Islet of Langerhans (tissue), 1 donor: Measurements from ENCODE around the gene HS6ST2.
"Not testable (repeated sequence)": the region's sequence is repeated elsewhere in the genome, so short reads cannot be mapped to it uniquely, and the experiment has no call there.

ENCODE experiments used
- FAIRE-seq: peaks from one replicate; lab custom pipeline; 2011; peaks lifted over from hg19 to GRCh38; lab: Jason Lieb, UNC

HS6ST2 gene

DNA sequence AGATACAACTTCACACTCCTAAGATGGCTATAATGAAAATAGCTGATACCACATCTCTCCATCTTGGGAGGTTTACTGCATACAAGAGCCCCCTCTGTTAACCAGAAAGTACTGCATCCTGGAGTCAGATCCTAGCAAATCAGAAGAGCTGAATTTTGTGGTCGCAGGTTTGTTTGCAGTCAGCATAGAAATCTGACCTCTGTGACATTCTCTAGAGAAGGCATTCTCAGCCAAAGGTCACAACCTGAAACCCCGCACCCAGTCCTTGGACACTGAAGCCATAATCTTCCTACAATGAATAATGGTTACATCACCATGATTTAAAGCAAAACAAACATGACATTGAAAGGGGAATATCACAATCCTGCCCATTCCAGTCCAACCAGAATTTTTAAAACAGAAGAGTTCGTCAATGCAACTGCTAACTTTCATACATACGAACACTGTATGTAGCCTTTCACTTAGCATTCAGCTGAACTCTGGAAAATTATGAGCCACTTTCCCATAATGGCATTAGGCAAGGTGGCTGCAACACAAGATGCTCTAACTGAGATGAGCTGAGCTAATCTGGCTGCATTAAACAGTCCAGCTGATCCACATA is 17.6 kb downstream of the HS6ST2 start:
- FAIRE-seq: no peak

DNA sequence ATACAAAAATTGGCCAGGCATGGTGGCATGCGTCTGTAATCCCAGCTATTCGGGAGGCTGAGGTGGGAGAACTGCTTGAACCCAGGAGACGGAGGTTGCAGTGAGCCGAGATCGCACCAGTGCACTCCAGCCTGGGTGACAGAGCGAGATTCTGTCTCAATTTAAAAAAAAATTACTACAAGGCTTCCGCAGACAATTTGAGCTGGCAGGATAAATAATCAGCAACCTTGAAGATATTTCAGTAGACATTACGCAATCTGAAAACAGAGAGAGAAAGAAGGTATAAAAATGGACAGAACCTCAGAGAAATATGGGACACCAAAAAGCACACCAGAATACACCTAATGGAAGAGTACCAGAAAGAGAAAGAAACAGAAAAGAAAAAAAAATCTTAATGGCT is 25.3 kb downstream of the HS6ST2 start:
- no peak for FAIRE-seq

GRCh38 chrX:132924426-132924825 is 34.0 kb downstream of the HS6ST2 start:
- no peak for FAIRE-seq

DNA sequence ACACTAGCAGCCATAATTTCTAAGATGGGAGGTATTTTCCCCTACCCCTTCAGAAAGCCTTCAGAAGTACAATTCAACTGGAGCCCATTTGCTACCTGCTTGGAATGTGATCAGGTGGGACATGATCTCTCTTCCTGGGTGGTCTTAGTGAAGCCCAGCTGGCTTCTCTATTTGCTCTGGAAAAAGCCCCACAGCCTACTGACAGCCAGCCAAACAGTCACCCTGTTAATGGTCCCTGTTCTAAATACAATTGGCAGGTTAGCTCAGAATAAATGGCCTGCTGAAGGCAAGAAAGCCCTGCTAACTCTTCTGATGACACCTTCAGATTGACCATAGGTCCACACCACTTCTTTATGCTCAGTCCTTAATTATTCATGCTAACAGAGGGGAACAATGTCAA is 39.9 kb downstream of the HS6ST2 start:
- no peak for FAIRE-seq

GRCh38 chrX:132916349-132916748 is 42.1 kb downstream of the HS6ST2 start:
- no peak for FAIRE-seq

GRCh38 chrX:132909643-132910042 is 48.8 kb downstream of the HS6ST2 start:
- no peak for FAIRE-seq

- no peak for FAIRE-seq
Measured at GRCh38 chrX:132908891-132909290, 49.5 kb downstream of the HS6ST2 start.

DNA sequence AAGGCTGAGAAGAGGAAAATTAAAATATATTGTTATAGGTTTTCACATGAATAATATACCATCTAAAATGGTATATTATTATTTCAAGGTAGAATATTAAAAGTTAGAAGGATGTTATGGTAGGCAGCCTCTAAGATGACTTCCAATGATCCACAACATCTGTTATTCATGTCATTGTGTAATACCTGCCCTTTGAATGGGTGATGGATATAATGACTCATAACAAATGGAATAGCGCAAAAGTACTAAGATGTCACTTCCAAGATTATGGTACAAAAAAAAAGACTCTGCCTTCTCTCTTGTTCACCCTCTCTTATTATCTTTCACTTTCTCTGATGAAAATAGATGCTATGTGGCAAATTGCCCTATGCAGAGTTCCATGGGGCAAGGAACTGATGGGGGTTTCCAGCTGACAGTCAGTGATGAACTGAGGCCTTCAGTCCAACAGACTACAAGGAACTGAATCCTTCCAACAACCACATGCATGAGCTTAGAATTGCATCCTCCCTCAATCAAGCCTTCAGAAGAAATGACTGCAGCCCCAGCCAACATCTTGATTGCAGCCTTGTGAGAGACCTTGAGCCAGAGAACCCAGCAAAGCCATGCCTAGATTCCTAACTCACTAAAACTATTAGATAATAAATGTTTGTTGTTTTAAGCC is 57.7 kb downstream of the HS6ST2 start:
- no peak for FAIRE-seq

GRCh38 chrX:132887569-132887968 is 70.9 kb downstream of the HS6ST2 start:
- FAIRE-seq: no peak

DNA sequence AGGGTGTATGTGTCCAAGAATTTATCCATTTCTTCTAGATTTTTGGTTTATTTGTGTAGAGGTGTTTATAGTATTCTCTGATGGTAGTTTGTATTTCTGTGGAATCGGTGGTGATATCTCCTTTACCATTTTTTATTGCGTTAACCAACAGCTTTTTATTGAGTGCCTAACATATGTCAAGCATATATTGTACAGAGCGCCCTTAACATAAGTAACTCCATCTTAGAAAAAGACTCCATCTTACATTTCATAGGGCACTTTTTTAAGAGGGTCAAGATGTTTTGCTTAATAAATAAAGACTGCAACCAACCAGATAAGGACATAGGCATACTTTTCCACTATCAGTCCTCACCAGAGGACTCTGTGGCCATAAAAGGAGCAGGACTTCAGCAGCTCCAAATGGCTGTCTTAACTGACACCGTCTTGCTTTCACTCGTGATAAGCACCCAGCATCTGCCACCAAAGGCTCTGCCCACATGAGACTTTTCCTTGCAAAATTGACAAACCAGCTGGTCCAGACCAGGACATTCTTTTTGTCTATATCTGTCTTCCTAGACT is 75.0 kb downstream of the HS6ST2 start:
- FAIRE-seq: no peak

GRCh38 chrX:132880753-132881152 is 77.7 kb downstream of the HS6ST2 start:
- not testable (repeated sequence) for FAIRE-seq

DNA sequence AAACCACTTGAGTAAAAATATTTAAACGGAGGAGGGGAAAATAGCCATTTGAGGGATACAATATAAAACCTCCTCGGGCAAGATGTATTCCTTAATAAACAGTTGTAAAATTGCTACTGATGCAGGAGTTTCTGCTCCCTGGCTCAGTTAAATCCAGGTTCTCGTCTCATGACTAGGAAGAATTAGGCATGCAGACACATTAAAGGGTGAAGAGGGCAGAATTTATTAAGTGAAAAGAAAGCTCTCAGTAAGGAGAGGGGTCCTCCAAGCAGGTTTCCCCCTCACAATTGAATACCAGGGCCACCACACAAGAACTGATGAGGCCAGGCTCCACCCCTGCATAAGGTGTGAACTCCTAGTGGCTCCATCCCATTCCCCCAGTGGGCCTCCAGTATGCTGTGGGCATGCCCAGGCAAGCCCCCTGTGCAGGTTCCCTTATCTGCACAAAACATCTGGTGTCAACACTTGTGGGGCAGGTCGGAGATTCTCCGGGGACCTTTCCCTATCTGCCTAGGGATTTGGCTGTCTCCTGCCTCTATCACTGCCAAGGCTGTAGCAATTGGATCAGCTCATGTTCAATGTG is 80.4 kb downstream of the HS6ST2 start:
- no peak for FAIRE-seq

DNA sequence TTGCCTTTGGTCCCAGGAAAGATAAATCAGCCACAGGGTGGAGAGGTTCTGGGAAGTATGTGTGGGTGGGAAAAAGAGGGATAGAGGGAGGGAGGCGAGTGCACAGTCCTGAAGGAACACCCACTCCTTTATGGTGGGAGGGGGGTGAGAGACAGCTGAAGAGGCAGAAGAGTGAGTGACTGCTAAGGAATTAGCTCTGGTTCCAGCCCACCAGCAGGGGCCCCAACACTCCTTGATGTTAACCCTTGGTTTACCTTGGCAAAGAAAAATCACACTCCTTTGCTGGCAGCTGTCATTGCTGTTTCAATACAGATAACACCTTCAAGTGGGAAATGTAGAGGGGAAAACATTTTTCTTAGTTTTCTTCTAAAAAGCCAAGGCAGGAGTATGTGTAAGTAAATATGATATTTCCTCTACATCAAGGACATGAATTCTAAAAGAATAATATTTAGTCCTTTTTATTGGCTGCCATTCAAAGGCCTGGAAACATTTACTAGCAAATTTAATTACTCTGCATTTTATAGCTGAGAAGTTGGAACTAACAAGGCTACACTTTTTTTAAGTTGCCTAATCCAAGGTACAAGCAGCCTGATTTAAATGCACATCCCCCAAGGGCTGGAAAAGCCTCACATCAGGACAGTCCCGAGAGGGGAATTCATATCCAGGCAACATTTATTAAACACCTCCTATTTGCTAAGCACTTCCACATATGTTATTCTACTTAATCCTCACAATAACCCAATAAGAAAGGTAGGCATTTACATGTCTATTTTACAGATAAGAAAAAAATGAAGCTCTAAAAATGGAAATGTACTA is 81.7 kb downstream of the HS6ST2 start:
- FAIRE-seq: no peak

DNA sequence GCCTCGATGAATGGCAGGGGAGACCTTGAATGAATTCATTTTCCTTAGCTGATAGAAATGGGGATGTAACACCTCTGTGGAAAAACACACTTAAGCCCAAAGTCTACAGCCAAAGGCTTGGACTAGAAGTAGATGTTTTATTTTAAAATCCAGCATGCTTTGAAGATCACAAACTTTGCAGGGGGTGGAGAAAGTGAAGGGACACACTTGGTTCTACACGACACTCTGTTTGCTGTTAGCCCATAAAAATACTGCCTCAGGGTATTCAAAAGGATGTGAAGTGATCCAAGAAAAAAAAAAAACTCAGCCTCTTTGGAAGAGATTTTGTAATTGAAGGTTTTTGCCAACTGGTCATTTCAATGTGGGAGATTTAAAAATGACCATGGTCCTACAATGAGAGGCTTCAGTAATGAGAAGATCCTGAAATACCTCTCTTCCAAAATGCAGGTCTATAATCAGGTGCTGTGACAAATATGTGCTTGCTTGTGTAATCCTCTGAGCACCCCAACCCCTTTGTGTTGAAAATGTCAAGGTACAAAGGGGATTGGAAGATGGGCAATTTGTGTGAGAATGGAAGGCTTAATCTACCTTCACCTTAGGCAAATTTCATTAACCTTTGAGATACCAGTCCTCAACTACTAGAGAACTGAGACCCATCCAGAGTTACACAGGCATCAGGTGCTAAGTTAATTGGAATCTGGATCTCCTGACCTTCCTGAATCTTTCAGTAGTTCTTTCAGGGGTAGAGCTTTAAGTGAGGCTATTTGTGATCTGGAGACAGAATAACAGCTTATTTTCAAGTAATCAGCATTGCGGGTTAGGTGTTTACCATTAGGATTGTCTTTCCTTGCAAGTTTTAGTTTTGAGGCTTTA is 82.5 kb downstream of the HS6ST2 start:
- FAIRE-seq: no peak

DNA sequence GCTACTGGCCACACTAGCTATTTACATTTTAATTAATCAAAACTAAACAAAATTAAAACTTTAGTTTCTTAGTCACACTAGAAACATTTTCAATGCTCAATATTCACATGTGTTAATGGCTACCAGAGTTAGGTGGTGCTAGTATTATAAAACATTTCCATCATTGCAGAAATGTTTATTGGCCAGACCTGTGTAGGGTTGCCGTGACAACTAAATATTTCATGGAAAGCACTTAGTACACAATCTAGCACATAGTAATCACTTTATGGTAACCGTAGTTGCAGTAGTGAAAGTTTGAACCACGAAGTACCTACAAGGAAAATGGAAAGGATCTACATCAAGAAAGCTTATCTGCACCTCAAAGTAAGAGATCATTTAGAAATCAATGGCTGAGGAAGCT is 95.9 kb downstream of the HS6ST2 start:
- FAIRE-seq: no peak

GRCh38 chrX:132861076-132861475 is 97.4 kb downstream of the HS6ST2 start:
- no peak for FAIRE-seq

GRCh38 chrX:132860200-132860599 is 98.2 kb downstream of the HS6ST2 start:
- no peak for FAIRE-seq

GRCh38 chrX:132858018-132858417 is 100.4 kb downstream of the HS6ST2 start:
- no peak for FAIRE-seq

DNA sequence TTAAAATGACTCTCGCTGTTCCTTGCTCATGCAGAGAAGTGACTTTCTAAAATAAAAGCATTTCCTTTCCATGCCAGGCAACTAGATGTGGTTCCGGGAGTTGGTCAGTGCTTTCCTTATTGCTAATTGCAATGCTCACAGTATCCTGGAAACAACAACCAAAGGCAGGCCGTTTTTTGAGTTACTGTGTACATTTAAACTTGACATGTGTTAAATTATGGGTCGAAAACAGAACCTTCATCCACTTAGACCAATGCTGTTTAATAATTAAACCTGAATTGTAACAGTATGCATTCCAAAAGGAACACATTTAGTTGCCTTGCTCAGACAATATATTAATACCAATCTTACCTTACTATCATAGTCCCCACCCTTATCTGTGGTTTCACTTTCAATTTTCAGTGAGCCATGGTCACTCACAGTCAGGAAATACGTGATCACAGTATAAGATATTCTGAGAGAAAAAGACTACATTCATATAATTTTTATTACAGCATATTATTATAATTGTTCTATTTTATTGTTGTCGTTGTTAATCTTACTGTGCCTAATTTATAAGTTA is 102.6 kb downstream of the HS6ST2 start:
- FAIRE-seq: no peak

DNA sequence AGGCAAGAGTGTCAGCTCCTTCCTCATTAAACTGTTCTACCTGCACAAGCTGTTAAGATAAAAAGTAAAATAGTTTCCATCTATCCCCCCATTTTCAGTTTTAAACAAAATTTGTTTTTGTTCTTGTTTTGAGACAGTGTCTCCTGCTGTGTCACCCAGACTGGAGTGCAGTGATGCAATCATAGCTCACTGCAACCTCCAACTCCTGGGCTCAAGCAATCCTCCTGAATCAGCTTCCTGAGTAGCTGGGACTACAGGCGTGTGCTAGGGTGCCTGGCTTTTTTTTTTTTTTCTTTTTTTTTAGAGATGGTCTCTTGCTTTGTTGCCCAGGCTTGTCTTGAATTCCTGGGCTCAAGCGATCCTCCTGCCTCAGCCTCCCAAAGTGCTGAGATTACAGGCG is 105.4 kb downstream of the HS6ST2 start:
- no peak for FAIRE-seq

GRCh38 chrX:132848296-132848970 is 110.0 kb downstream of the HS6ST2 start:
- FAIRE-seq: no peak
